HepG2 (cell line): ENCODE data around the gene H2AZ1. TPM values are rescaled to one million over a fixed set of nuclear protein-coding genes. Genes with fewer than 3 reads are reported as not detected.

Experiments used
- BORCS8-MEF2B ChIP-seq: sonication (generic); formaldehyde crosslinking; IDR thresholded peaks from 2 replicates; pipeline ENCODE4 v1.8.0; 2022; ENCODE audit warnings: mild to moderate bottlenecking, missing genetic modification reagents
- KDM5B ChIP-seq: sonication (generic); formaldehyde crosslinking; IDR thresholded peaks from 2 replicates; pipeline ENCODE4 v1.4.0; 2020; ENCODE audit warnings: missing genetic modification reagents, mild to moderate bottlenecking, borderline replicate concordance
- MBD4 ChIP-seq: IDR thresholded peaks from 2 replicates; pipeline ENCODE4 v1.6.1; 2012; ENCODE audit warnings: low read length, inconsistent platforms, borderline replicate concordance
- MIXL1 ChIP-seq: IDR thresholded peaks from 2 replicates; pipeline ENCODE4 v1.6.1; 2016
- NFATC3 ChIP-seq: sonication (generic); formaldehyde crosslinking; IDR thresholded peaks from 2 replicates; pipeline ENCODE4 v1.5.1; 2020; ENCODE audit warnings: mild to moderate bottlenecking, missing genetic modification reagents
- NR2F2 ChIP-seq: IDR thresholded peaks from 2 replicates; pipeline ENCODE4 v1.6.1; 2012; ENCODE audit warnings: low read depth, inconsistent platforms, borderline replicate concordance
- RARA ChIP-seq: IDR thresholded peaks from 2 replicates; pipeline ENCODE4 v1.6.1; 2016; ENCODE audit warnings: missing genetic modification reagents, missing compliant biosample characterization
- SMAD9 ChIP-seq: sonication (generic); formaldehyde crosslinking; IDR thresholded peaks from 2 replicates; pipeline ENCODE4 v1.5.1; 2020; ENCODE audit warnings: mild to moderate bottlenecking, missing genetic modification reagents
- SOX5 ChIP-seq: IDR thresholded peaks from 2 replicates; pipeline ENCODE4 v1.6.1; 2016; ENCODE audit warnings: borderline replicate concordance
- XBP1 ChIP-seq: sonication (generic); formaldehyde crosslinking; IDR thresholded peaks from 2 replicates; pipeline ENCODE4 v1.5.0; 2020; ENCODE audit warnings: missing genetic modification reagents
- ZNF234 ChIP-seq: sonication (generic); formaldehyde crosslinking; conservative IDR thresholded peaks from 2 replicates; pipeline ENCODE4 v1.5.1; 2020; ENCODE audit warnings: mild to moderate bottlenecking, missing genetic modification reagents
- ZNF282 ChIP-seq: fragments of 450-650 bp; IDR thresholded peaks from 2 replicates; pipeline ENCODE4 v1.6.1; 2018; ENCODE audit not compliant: partially characterized antibody
- ZNF414 ChIP-seq: sonication (generic); formaldehyde crosslinking; IDR thresholded peaks from 2 replicates; pipeline ENCODE4 v1.5.0; 2020; ENCODE audit warnings: missing genetic modification reagents
- ZNF576 ChIP-seq: sonication (generic); formaldehyde crosslinking; IDR thresholded peaks from 2 replicates; pipeline ENCODE4 v1.4.0; 2020; ENCODE audit warnings: mild to moderate bottlenecking, missing genetic modification reagents
- ZNF614 ChIP-seq: IDR thresholded peaks from 2 replicates; pipeline ENCODE4 v1.6.1; 2018; ENCODE audit warnings: missing biosample characterization, missing genetic modification reagents, inconsistent platforms, borderline replicate concordance
- ZNF710 ChIP-seq: sonication (generic); formaldehyde crosslinking; IDR thresholded peaks from 2 replicates; pipeline ENCODE4 v1.5.0; 2020; ENCODE audit warnings: mild to moderate bottlenecking, missing genetic modification reagents, borderline replicate concordance
- ZNF780A ChIP-seq: sonication (generic); formaldehyde crosslinking; IDR thresholded peaks from 2 replicates; pipeline ENCODE4 v1.8.0; 2022; ENCODE audit warnings: mild to moderate bottlenecking, missing genetic modification reagents, moderate library complexity
- ZNF781 ChIP-seq: sonication (generic); formaldehyde crosslinking; IDR thresholded peaks from 2 replicates; pipeline ENCODE4 v1.5.1; 2020; ENCODE audit warnings: borderline replicate concordance, mild to moderate bottlenecking, missing genetic modification reagents; ENCODE audit errors: not compliant biosample characterization
- ZNF788 ChIP-seq: sonication (generic); formaldehyde crosslinking; IDR thresholded peaks from 2 replicates; pipeline ENCODE4 v1.5.0; 2020; ENCODE audit warnings: mild to moderate bottlenecking, missing genetic modification reagents, borderline replicate concordance
- ZNF816 ChIP-seq: sonication (generic); formaldehyde crosslinking; IDR thresholded peaks from 2 replicates; pipeline ENCODE4 v1.8.0; 2022; ENCODE audit warnings: missing genetic modification reagents, mild to moderate bottlenecking, borderline replicate concordance
- polyA plus RNA-seq, 8 experiments: library from polyadenylated mRNA; depleted of rRNA in 3 of 8; stranded (reverse) in 7 of 8; unstranded in 1 of 8; fragments of >200 nt; fragmentation: Illumina TruSeq in 4 of 8; extraction: Trizol in 4 of 8; gene quantifications; 2 replicates each; pipeline versions ENCODE4 v1.2.1 to v1.2.3, GENCODE V29; 2011 to 2016; ENCODE audit warnings: low read depth in 4 of 8, missing spikeins in 1 of 8, mixed read lengths in 1 of 8; ENCODE audit not compliant: insufficient read depth in 1 of 8
- total RNA-seq, 5 experiments: library from RNA; depleted of rRNA; stranded (reverse); fragments of >200 nt; fragmentation: Illumina TruSeq; extraction: Trizol; gene quantifications; 2 replicates each; pipeline ENCODE4 v1.2.3, GENCODE V29; 2016; ENCODE audit warnings: low read depth in 1 of 5
- TF ChIP-seq, protein P1 (sequence below): sonication (generic); formaldehyde crosslinking; IDR thresholded peaks from 2 replicates; pipeline ENCODE4 v1.4.0; 2020; ENCODE audit warnings: low read depth, mild to moderate bottlenecking, missing genetic modification reagents
- TF ChIP-seq, protein P2 (sequence below): sonication (generic); formaldehyde crosslinking; IDR thresholded peaks from 2 replicates; pipeline ENCODE4 v1.4.0; 2020; ENCODE audit warnings: mild to moderate bottlenecking, low read depth, missing genetic modification reagents
- TF ChIP-seq, protein P3 (sequence below): sonication (generic); formaldehyde crosslinking; IDR thresholded peaks from 2 replicates; pipeline ENCODE4 v1.5.1; 2020; ENCODE audit warnings: missing genetic modification reagents, mild to moderate bottlenecking, borderline replicate concordance

Gene H2AZ1
- total and polyA plus RNA-seq, 2 of the 13 experiments (the other 11 are each of a cell fraction or from before 2014, with no cell fraction given), result 301 to 574 TPM

- TF ChIP-seq ZNF614, result peak; percentile 45; the same call in 1 of the 2 replicates
- peak; percentile 44; the same call in 1 of the 2 replicates for TF ChIP-seq ZNF816
- TF ChIP-seq ZNF710, result no peak
- no peak for TF ChIP-seq ZNF414 (CRISPR knock-in tag)
- TF ChIP-seq ZNF788 (CRISPR knock-in tag), result no peak
- no peak for TF ChIP-seq NR2F2
- TF ChIP-seq SOX5 (CRISPR knock-in tag), result no peak
- TF ChIP-seq ZNF780A (CRISPR knock-in tag), result no peak
- TF ChIP-seq ZNF781, result no peak
- TF ChIP-seq, protein P1, sequence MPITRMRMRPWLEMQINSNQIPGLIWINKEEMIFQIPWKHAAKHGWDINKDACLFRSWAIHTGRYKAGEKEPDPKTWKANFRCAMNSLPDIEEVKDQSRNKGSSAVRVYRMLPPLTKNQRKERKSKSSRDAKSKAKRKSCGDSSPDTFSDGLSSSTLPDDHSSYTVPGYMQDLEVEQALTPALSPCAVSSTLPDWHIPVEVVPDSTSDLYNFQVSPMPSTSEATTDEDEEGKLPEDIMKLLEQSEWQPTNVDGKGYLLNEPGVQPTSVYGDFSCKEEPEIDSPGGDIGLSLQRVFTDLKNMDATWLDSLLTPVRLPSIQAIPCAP (CRISPR knock-in tag), result 0 out of 2 replicates have a peak, but pooled peaks have one; percentile 59
- TF ChIP-seq ZNF282, result no peak
- TF ChIP-seq MBD4, result no peak
- TF ChIP-seq SMAD9, result no peak
- TF ChIP-seq, protein P2, sequence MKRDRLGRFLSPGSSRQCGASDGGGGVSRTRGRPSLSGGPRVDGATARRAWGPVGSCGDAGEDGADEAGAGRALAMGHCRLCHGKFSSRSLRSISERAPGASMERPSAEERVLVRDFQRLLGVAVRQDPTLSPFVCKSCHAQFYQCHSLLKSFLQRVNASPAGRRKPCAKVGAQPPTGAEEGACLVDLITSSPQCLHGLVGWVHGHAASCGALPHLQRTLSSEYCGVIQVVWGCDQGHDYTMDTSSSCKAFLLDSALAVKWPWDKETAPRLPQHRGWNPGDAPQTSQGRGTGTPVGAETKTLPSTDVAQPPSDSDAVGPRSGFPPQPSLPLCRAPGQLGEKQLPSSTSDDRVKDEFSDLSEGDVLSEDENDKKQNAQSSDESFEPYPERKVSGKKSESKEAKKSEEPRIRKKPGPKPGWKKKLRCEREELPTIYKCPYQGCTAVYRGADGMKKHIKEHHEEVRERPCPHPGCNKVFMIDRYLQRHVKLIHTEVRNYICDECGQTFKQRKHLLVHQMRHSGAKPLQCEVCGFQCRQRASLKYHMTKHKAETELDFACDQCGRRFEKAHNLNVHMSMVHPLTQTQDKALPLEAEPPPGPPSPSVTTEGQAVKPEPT (CRISPR knock-in tag), result 0 out of 2 replicates have a peak, but pooled peaks have one; percentile 40
- TF ChIP-seq, protein P3, sequence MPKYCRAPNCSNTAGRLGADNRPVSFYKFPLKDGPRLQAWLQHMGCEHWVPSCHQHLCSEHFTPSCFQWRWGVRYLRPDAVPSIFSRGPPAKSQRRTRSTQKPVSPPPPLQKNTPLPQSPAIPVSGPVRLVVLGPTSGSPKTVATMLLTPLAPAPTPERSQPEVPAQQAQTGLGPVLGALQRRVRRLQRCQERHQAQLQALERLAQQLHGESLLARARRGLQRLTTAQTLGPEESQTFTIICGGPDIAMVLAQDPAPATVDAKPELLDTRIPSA (CRISPR knock-in tag), result 0 out of 2 replicates have a peak, but pooled peaks have one; percentile 16
- peak; percentile 82; the same call in 1 of the 2 replicates for TF ChIP-seq BORCS8-MEF2B (CRISPR knock-in tag)
- TF ChIP-seq ZNF234, result no peak
- TF ChIP-seq KDM5B (CRISPR knock-in tag), result peak; percentile 25; the same call in 1 of the 2 replicates
- no peak for TF ChIP-seq RARA (CRISPR knock-in tag)
- TF ChIP-seq ZNF576, result no peak
- TF ChIP-seq XBP1 (CRISPR knock-in tag), result 0 out of 2 replicates have a peak, but pooled peaks have one; percentile 45
- no peak for TF ChIP-seq NFATC3 (CRISPR knock-in tag)
- no peak for TF ChIP-seq MIXL1 (CRISPR knock-in tag)
These were observed 3.5 kb downstream of the H2AZ1 start, which contains the start of gene DNAJB14 (continued) for GRCh38 chr4:99946356-99947189.
